ENCODE data around the gene MYOF.

DNA sequence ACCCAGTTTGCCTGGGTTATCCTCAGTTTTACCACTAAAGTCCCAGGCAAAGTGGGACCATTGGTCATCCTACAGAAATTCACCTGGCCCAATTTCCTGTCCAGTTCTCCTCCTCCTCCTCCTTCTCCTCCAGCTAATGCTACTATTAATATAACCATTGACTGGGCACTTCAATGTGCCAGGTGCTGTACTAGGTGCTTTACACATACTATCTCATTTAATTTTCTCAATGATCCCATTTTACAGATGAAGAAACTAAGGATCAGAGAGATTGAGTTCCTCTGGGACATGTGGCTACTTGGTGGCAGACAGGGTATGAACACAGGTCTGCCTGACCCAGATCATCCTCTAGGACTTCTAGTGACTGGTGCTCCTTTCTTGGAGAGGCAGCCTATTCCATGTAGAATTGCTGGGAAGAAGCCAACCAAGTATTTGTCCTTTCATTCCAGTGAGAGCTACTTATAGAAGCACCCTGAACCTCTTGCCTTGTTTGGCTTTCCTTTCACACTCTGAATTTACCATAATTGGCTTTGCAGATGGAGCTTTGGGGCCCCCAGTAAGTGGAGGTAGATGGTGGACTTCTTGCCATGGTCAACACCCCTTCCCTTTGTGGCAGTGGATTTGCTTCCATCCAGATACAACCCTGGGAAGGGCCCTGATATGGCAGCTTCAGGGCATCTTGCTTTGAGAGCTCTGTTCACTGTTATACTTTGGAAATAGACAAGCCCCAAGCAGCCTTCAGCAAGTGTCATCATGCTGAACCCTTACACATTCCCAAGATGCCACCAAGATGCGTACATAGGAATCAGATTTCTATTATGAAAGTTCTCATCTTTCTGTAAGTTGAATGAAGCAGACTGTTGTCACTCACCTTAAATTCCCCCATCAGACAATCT is 78.7 kb downstream of the MYOF start:
- TF ChIP-seq, protein P1, sequence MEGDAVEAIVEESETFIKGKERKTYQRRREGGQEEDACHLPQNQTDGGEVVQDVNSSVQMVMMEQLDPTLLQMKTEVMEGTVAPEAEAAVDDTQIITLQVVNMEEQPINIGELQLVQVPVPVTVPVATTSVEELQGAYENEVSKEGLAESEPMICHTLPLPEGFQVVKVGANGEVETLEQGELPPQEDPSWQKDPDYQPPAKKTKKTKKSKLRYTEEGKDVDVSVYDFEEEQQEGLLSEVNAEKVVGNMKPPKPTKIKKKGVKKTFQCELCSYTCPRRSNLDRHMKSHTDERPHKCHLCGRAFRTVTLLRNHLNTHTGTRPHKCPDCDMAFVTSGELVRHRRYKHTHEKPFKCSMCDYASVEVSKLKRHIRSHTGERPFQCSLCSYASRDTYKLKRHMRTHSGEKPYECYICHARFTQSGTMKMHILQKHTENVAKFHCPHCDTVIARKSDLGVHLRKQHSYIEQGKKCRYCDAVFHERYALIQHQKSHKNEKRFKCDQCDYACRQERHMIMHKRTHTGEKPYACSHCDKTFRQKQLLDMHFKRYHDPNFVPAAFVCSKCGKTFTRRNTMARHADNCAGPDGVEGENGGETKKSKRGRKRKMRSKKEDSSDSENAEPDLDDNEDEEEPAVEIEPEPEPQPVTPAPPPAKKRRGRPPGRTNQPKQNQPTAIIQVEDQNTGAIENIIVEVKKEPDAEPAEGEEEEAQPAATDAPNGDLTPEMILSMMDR (conservative IDR thresholded peaks at IDR 0.05 in 1 of 2, IDR thresholded peaks at IDR 0.05 in 1 of 2; ENCODE audit: low read depth in 1 of 2, low read length in 2 of 2): no peak
- no peak for TF ChIP-seq EZH2 (IDR thresholded peaks at IDR 0.05; ENCODE audit: low read length, missing control alignments)
